Esophagus muscularis mucosa (tissue), 4 donors: ENCODE data around the gene TRABD2A. TPM values are rescaled to one million over a fixed set of nuclear protein-coding genes. Genes with fewer than 3 reads are reported as not detected.
"Not testable (repeated sequence)": the region's sequence is repeated elsewhere in the genome, so short reads cannot be mapped to it uniquely, and the experiment has no call there.

Source experiments
- DNase-seq: peaks from one replicate; pipeline ENCODE4 v3.0.0-alpha.2; 2017; ENCODE audit errors: extremely low spot score
- H3K27ac ChIP-seq, 4 donors: fragments of 200-600 bp; sonication (generic); replicated peaks in 1 of 4; 1 replicate in 3 of 4; 2 replicates in 1 of 4; pipeline ENCODE4 v1.5.1; 2016 to 2019; ENCODE audit warnings: mild to moderate bottlenecking in 1 of 4
- H3K27me3 ChIP-seq, 4 donors: fragments of 200-600 bp; sonication (generic); one replicate each; pipeline versions ENCODE4 v1.5.1 to v1.6.0; 2016 to 2019
- H3K36me3 ChIP-seq, 4 donors: fragments of 200-600 bp; sonication (generic); one replicate each; pipeline ENCODE4 v1.5.1; 2016 to 2019
- H3K4me1 ChIP-seq, 4 donors: fragments of 200-600 bp; sonication (generic); one replicate each; pipeline ENCODE4 v1.5.1; 2016 to 2019
- H3K4me3 ChIP-seq, 4 donors: fragments of 200-600 bp; sonication (generic); 1 replicate in 2 of 4; 2 replicates in 2 of 4; pipeline ENCODE4 v1.5.1; 2016 to 2019; ENCODE audit warnings: mild to moderate bottlenecking in 4 of 4, moderate library complexity in 1 of 4
- H3K9me3 ChIP-seq, 4 donors: fragments of 200-600 bp; sonication (generic); 1 replicate in 3 of 4; 2 replicates in 1 of 4; pipeline ENCODE4 v1.5.1; 2016 to 2019
- CTCF ChIP-seq, 3 experiments: fragments of 200-600 bp in 2 of 3; fragments of 450-650 bp in 1 of 3; sonication (generic) in 2 of 3; IDR thresholded peaks; one replicate each; pipeline ENCODE4 v1.5.1; 2017 to 2019; ENCODE audit warnings: antibody characterized with exemption in 3 of 3, mild to moderate bottlenecking in 2 of 3, moderate library complexity in 1 of 3
- EP300 ChIP-seq: sonication (generic); formaldehyde crosslinking; IDR thresholded peaks from one replicate; pipeline ENCODE4 v1.6.1; 2017; ENCODE audit warnings: antibody characterized with exemption
- POLR2A ChIP-seq: fragments of 450-650 bp; IDR thresholded peaks from one replicate; pipeline ENCODE4 v1.6.1; 2017; ENCODE audit warnings: antibody characterized with exemption, moderate library complexity, mild to moderate bottlenecking, low read depth
- POLR2AphosphoS5 ChIP-seq, 2 donors: sonication (generic); formaldehyde crosslinking; IDR thresholded peaks; one replicate each; pipeline ENCODE4 v1.6.1; 2017; ENCODE audit warnings: antibody characterized with exemption in 2 of 2
- WGBS: methylation state at CpG from one replicate; pipeline ENCODE4 v1.1.5; 2018; 5-methylcytosine and 5-hydroxymethylcytosine counted together
- intact Hi-C: fragments of 100-400 bp; cut with DNase I; formaldehyde crosslinking; loops from one replicate; pipeline ENCODE4 v1.15.1; 2023
- total RNA-seq, 4 donors: library from RNA; depleted of rRNA; stranded (reverse); fragments of >200 nt; gene quantifications; one replicate each; pipeline versions ENCODE4 v1.1.0 to v1.2.1, GENCODE V29; 2016

TRABD2A gene
- total RNA-seq, 4 donors from 2014 or later: 1.2 to 3.0 (median 2.1) TPM

GRCh38 chr2:84776011-84776410 is 104.9 kb downstream of the TRABD2A start:
- H3K27me3 ChIP-seq: no peaks in the 10 kb centered on the region
- peaks cover 0 to 21% (median 12%) of the 10 kb centered on the region in 4 donors for H3K9me3 ChIP-seq
- DNase-seq: no peak
- WGBS: 58% methylated on average over 1 of the region's 1 CpG
- H3K4me3 ChIP-seq: no peak overlapping the region
- H3K27ac ChIP-seq: no peak overlapping the region
- intact Hi-C loops: no loop called here
- TF ChIP-seq EP300 (no peak), POLR2A (no peak), CTCF (IDR thresholded peaks at IDR 0.05) (no peak), POLR2AphosphoS5 (IDR thresholded peaks at IDR 0.05) (no peak)
- no peaks in the 10 kb centered on the region for H3K4me1 ChIP-seq
- no peaks in the 10 kb centered on the region for H3K36me3 ChIP-seq

- H3K4me3 ChIP-seq, H3K27ac ChIP-seq, H3K4me1 ChIP-seq, DNase-seq, intact Hi-C loops, H3K27me3 ChIP-seq, H3K36me3 ChIP-seq: not testable (repeated sequence)
- WGBS: 43% methylated on average over 3 of the region's 3 CpGs
- peaks cover 0 to 27% (median 19%) of the 10 kb centered on the region in 4 donors for H3K9me3 ChIP-seq
Observed at GRCh38 chr2:84773562-84773961, 107.3 kb downstream of the TRABD2A start.

Other genes starting within 250 kb of the TRABD2A start
- 1,000 to 10,000 TPM; 1,300 to 2,755 (median 1,711) TPM for gene TMSB10, start 24.6 kb upstream of the TRABD2A start, total RNA-seq
- 10 to 100 TPM; 48.0 to 73.1 (median 65.4) TPM for gene KCMF1, start 90.1 kb upstream of the TRABD2A start, total RNA-seq